Panc1 (cell line): ENCODE measurements around the gene ZNF526. TPM values are rescaled to one million over a fixed set of nuclear protein-coding genes. Genes with fewer than 3 reads are reported as not detected.

Source experiments
- ATAC-seq: fragments of 200-7000 bp; cut with Tn5 transposase; 2 replicates; pipeline ENCODE4 v1.9.1; 2020; ENCODE audit warnings: mild to moderate bottlenecking, moderate library complexity
- BruUV-seq: library from RNA; stranded (reverse); fragments of 400-500 nt; replicated peaks from 2 replicates; lab custom pipeline; 2021; lab: Mats Ljungman, UMichigan
- CTCF ChIA-PET: fragments of 300-600 bp; sonication (Branson Sonifier 250); formaldehyde crosslinking; loops from one replicate; lab custom pipeline; 2022; ENCODE audit warnings: antibody characterized with exemption; lab: Charles Lee
- POLR2A ChIA-PET: fragments of 300-600 bp; sonication (Branson Sonifier 250); formaldehyde crosslinking; loops from one replicate; lab custom pipeline; 2022; ENCODE audit warnings: antibody characterized with exemption; lab: Charles Lee
- DNase-seq: peaks from one replicate; pipeline ENCODE4 v3.0.0-alpha.2; 2010; ENCODE audit warnings: low read depth, low spot score
- H3K27ac ChIP-seq: 2 replicates; pipeline ENCODE4 v1.5.1; 2011; ENCODE audit warnings: mild to moderate bottlenecking, low read length, inconsistent platforms
- H3K27me3 ChIP-seq: fragments of 200-500 bp; sonication (Bioruptor generic); 2 replicates; pipeline ENCODE4 v1.6.0; 2014; ENCODE audit warnings: low read length, inconsistent platforms; ENCODE audit not compliant: control insufficient read depth, insufficient read depth
- H3K36me3 ChIP-seq: fragments of 200-500 bp; sonication (Bioruptor generic); 2 replicates; pipeline ENCODE4 v1.5.1; 2014; ENCODE audit warnings: inconsistent platforms, mild to moderate bottlenecking, low read length, moderate library complexity; ENCODE audit not compliant: control insufficient read depth, insufficient read depth
- H3K4me1 ChIP-seq: 2 replicates; pipeline ENCODE4 v1.5.1; 2011; ENCODE audit warnings: inconsistent platforms, mild to moderate bottlenecking, low read length, moderate library complexity; ENCODE audit not compliant: control insufficient read depth, insufficient read depth
- H3K4me3 ChIP-seq, 2 experiments: 2 replicates each; pipeline ENCODE4 v1.5.1; 2011 to 2012; ENCODE audit warnings: low read depth in 2 of 2, low read length in 2 of 2, mild to moderate bottlenecking in 2 of 2, inconsistent platforms in 1 of 2, moderate library complexity in 1 of 2
- H3K9me3 ChIP-seq: fragments of 200-500 bp; sonication (Bioruptor generic); 2 replicates; pipeline ENCODE4 v1.5.1; 2014; ENCODE audit warnings: low read depth, mild to moderate bottlenecking, inconsistent platforms, low read length, moderate library complexity; ENCODE audit not compliant: control insufficient read depth, insufficient read depth
- POLR2AphosphoS5 ChIP-seq: IDR thresholded peaks from 2 replicates; pipeline ENCODE4 v1.6.1; 2012; ENCODE audit warnings: mild to moderate bottlenecking, low read depth, low read length, moderate library complexity
- SIN3A ChIP-seq: IDR thresholded peaks from 2 replicates; pipeline ENCODE4 v1.6.1; 2012; ENCODE audit warnings: low read depth, mild to moderate bottlenecking, low read length, moderate library complexity, borderline replicate concordance; ENCODE audit not compliant: insufficient read depth
- TCF7L2 ChIP-seq: IDR thresholded peaks from 2 replicates; pipeline ENCODE4 v1.6.1; 2011; ENCODE audit warnings: mild to moderate bottlenecking, low read depth, low read length, inconsistent platforms
- in situ Hi-C: cut with HindIII; loops from 2 replicates; pipeline ENCODE4 v1.10.0; 2016; ENCODE audit warnings: low sequenced_read_pairs, low pct_unique_long_range_greater_than_20kb
- intact Hi-C: fragments of 100-400 bp; cut with micrococcal nuclease; formaldehyde crosslinking; loops from one replicate; pipeline ENCODE4 v1.10.0; 2022; ENCODE audit not compliant: unreplicated experiment
- total RNA-seq: library from RNA; stranded (reverse); gene quantifications from one replicate; pipeline ENCODE4 v1.2.1, GENCODE V29; 2021; ENCODE audit not compliant: unreplicated experiment
- TF ChIP-seq, protein P1 (sequence below): fragments of 450-650 bp; IDR thresholded peaks from 2 replicates; pipeline ENCODE4 v1.5.1; 2017; ENCODE audit warnings: mild to moderate bottlenecking
- TF ChIP-seq, protein P2 (sequence below), 2 experiments: IDR thresholded peaks; 2 replicates each; pipeline ENCODE4 v1.6.1; 2011 to 2012; ENCODE audit warnings: low read depth in 2 of 2, control low read depth in 1 of 2, low read length in 1 of 2, mild to moderate bottlenecking in 1 of 2, moderate library complexity in 1 of 2; ENCODE audit not compliant: insufficient read depth in 1 of 2

ZNF526 gene
- total RNA-seq, 1 experiment from 2014 or later = 10.5 TPM

DNA sequence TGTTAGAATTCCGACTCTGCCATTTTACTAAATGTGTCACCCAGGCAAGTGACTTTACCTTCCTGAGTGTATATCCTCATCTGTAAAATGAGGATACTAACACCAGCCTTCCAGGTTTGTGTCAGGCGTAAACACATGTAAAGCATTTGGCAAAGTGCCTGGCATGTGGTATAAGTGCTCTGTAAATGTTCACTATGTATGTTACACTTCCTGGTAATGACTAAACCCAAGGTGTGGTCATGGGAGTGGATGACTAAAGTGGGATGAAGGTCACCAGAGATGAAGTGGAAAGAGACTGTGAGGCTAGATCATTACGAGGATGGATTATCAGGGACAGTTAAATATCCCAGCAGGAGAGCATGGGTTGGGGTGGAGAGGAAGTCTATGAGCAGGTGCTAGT is 28.3 kb upstream of the ZNF526 start:
- H3K4me3 ChIP-seq = no peak overlapping the region
- POLR2A ChIA-PET = no interaction called here
- CTCF ChIA-PET = no interaction called here
- ATAC-seq = no peak; the same call in 1 of the 2 replicates
- H3K4me1 ChIP-seq = no peaks in the 10 kb centered on the region
- no peaks in the 10 kb centered on the region for H3K9me3 ChIP-seq
- BruUV-seq = no TSS peak
- no peaks in the 10 kb centered on the region for H3K27me3 ChIP-seq
- in situ Hi-C loops (no loop called here), intact Hi-C loops (no loop called here)
- TF ChIP-seq SIN3A = no peak
- TF ChIP-seq, protein P1, sequence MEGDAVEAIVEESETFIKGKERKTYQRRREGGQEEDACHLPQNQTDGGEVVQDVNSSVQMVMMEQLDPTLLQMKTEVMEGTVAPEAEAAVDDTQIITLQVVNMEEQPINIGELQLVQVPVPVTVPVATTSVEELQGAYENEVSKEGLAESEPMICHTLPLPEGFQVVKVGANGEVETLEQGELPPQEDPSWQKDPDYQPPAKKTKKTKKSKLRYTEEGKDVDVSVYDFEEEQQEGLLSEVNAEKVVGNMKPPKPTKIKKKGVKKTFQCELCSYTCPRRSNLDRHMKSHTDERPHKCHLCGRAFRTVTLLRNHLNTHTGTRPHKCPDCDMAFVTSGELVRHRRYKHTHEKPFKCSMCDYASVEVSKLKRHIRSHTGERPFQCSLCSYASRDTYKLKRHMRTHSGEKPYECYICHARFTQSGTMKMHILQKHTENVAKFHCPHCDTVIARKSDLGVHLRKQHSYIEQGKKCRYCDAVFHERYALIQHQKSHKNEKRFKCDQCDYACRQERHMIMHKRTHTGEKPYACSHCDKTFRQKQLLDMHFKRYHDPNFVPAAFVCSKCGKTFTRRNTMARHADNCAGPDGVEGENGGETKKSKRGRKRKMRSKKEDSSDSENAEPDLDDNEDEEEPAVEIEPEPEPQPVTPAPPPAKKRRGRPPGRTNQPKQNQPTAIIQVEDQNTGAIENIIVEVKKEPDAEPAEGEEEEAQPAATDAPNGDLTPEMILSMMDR = no peak
- no peak for TF ChIP-seq TCF7L2
- TF ChIP-seq, protein P2, sequence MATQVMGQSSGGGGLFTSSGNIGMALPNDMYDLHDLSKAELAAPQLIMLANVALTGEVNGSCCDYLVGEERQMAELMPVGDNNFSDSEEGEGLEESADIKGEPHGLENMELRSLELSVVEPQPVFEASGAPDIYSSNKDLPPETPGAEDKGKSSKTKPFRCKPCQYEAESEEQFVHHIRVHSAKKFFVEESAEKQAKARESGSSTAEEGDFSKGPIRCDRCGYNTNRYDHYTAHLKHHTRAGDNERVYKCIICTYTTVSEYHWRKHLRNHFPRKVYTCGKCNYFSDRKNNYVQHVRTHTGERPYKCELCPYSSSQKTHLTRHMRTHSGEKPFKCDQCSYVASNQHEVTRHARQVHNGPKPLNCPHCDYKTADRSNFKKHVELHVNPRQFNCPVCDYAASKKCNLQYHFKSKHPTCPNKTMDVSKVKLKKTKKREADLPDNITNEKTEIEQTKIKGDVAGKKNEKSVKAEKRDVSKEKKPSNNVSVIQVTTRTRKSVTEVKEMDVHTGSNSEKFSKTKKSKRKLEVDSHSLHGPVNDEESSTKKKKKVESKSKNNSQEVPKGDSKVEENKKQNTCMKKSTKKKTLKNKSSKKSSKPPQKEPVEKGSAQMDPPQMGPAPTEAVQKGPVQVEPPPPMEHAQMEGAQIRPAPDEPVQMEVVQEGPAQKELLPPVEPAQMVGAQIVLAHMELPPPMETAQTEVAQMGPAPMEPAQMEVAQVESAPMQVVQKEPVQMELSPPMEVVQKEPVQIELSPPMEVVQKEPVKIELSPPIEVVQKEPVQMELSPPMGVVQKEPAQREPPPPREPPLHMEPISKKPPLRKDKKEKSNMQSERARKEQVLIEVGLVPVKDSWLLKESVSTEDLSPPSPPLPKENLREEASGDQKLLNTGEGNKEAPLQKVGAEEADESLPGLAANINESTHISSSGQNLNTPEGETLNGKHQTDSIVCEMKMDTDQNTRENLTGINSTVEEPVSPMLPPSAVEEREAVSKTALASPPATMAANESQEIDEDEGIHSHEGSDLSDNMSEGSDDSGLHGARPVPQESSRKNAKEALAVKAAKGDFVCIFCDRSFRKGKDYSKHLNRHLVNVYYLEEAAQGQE (IDR thresholded peaks at IDR 0.05; ENCODE audit: insufficient read depth in 1 of 2, low read depth in 2 of 2, low read length in 1 of 2) = no peak
- no peak for TF ChIP-seq POLR2AphosphoS5
- H3K27ac ChIP-seq = no peak overlapping the region
- H3K36me3 ChIP-seq = no peaks in the 10 kb centered on the region
- peak; percentile 42 for DNase-seq

- ChIA-PET POLR2A (no interaction called here), CTCF (no interaction called here)
- Histone ChIP-seq H3K4me3 (no peak overlapping the region), H3K27ac (no peak overlapping the region), H3K36me3 (no peaks in the 10 kb centered on the region), H3K27me3 (no peaks in the 10 kb centered on the region), H3K4me1 (no peaks in the 10 kb centered on the region), H3K9me3 (no peaks in the 10 kb centered on the region)
- no peak for ATAC-seq
- in situ Hi-C loops = no loop called here
- no TSS peak for BruUV-seq
- intact Hi-C loops = no loop called here
- DNase-seq = no peak
- TF ChIP-seq, protein P2 (IDR thresholded peaks at IDR 0.05; ENCODE audit: insufficient read depth in 1 of 2, low read depth in 2 of 2, low read length in 1 of 2) = no peak
- TF ChIP-seq, protein P1 = no peak
- TF ChIP-seq TCF7L2 (no peak), SIN3A (no peak), POLR2AphosphoS5 (no peak)
These were observed 26.8 kb upstream of the ZNF526 start for GRCh38 chr19:42193294-42193693.
